Measurements from ENCODE around the gene PDZK1IP1.

Gene PDZK1IP1

GRCh38 chr1:47198214-47198613 lies 8.4 kb upstream of the PDZK1IP1 start:
- in situ Hi-C loops (cut with MboI; ENCODE audit: low sequenced_read_pairs): loop anchor here (25.0 kb wide), 1 partner anchor 514 kb away; no protein-coding TSS in a partner anchor

GRCh38 chr1:47196622-47197021 lies 6.8 kb upstream of the PDZK1IP1 start:
- in situ Hi-C loops (cut with MboI; ENCODE audit: low sequenced_read_pairs): loop anchor here (25.0 kb wide), 1 partner anchor 516 kb away; no protein-coding TSS in a partner anchor

- in situ Hi-C loops (cut with MboI; ENCODE audit: low sequenced_read_pairs): loop anchor here (25.0 kb wide), 1 partner anchor 516 kb away; no protein-coding TSS in a partner anchor
Measured at GRCh38 chr1:47195981-47196380, 6.1 kb upstream of the PDZK1IP1 start.

- in situ Hi-C loops (cut with MboI; ENCODE audit: low sequenced_read_pairs): loop anchor here (25.0 kb wide), 1 partner anchor 518 kb away; no protein-coding TSS in a partner anchor
Measured at GRCh38 chr1:47194311-47194710, 4.5 kb upstream of the PDZK1IP1 start.

GRCh38 chr1:47193496-47193895 lies 3.7 kb upstream of the PDZK1IP1 start:
- in situ Hi-C loops (cut with MboI; ENCODE audit: low sequenced_read_pairs): loop anchor here (25.0 kb wide), 1 partner anchor 519 kb away; no protein-coding TSS in a partner anchor

GRCh38 chr1:47192458-47193384 lies 2.9 kb upstream of the PDZK1IP1 start:
- in situ Hi-C loops (cut with MboI; ENCODE audit: low sequenced_read_pairs): loop anchor here (25.0 kb wide), 1 partner anchor 520 kb away; no protein-coding TSS in a partner anchor

GRCh38 chr1:47191940-47192457 lies 2.2 kb upstream of the PDZK1IP1 start:
- in situ Hi-C loops (cut with MboI; ENCODE audit: low sequenced_read_pairs): loop anchor here (25.0 kb wide), 1 partner anchor 520 kb away; no protein-coding TSS in a partner anchor

GRCh38 chr1:47190857-47191256 lies 1.0 kb upstream of the PDZK1IP1 start:
- in situ Hi-C loops (cut with MboI; ENCODE audit: low sequenced_read_pairs): loop anchor here (25.0 kb wide), 1 partner anchor 521 kb away; no protein-coding TSS in a partner anchor

- in situ Hi-C loops (cut with MboI; ENCODE audit: low sequenced_read_pairs): loop anchor here (25.0 kb wide), 1 partner anchor 522 kb away; no protein-coding TSS in a partner anchor
Measured at GRCh38 chr1:47190509-47190855, 646 bp upstream of the PDZK1IP1 start.

GRCh38 chr1:47188791-47189785 lies 748 bp downstream of the PDZK1IP1 start:
- in situ Hi-C loops (cut with MboI; ENCODE audit: low sequenced_read_pairs): loop anchor here (25.0 kb wide), 1 partner anchor 523 kb away; no protein-coding TSS in a partner anchor

GRCh38 chr1:47187926-47188250 lies 1.9 kb downstream of the PDZK1IP1 start:
- in situ Hi-C loops (cut with MboI; ENCODE audit: low sequenced_read_pairs): loop anchor here (25.0 kb wide), 1 partner anchor 524 kb away; no protein-coding TSS in a partner anchor

GRCh38 chr1:47187231-47187925 lies 2.5 kb downstream of the PDZK1IP1 start:
- in situ Hi-C loops (cut with MboI; ENCODE audit: low sequenced_read_pairs): loop anchor here (25.0 kb wide), 1 partner anchor 525 kb away; no protein-coding TSS in a partner anchor

- in situ Hi-C loops (cut with MboI; ENCODE audit: low sequenced_read_pairs): loop anchor here (25.0 kb wide), 1 partner anchor 526 kb away; no protein-coding TSS in a partner anchor
Measured at GRCh38 chr1:47186267-47187185, 3.3 kb downstream of the PDZK1IP1 start.

GRCh38 chr1:47184822-47185677 lies 4.8 kb downstream of the PDZK1IP1 start:
- in situ Hi-C loops (cut with MboI; ENCODE audit: low sequenced_read_pairs): loop anchor here (25.0 kb wide), 1 partner anchor 527 kb away; no protein-coding TSS in a partner anchor

- in situ Hi-C loops (cut with MboI; ENCODE audit: low sequenced_read_pairs): loop anchor here (25.0 kb wide), 1 partner anchor 528 kb away; no protein-coding TSS in a partner anchor
Measured at GRCh38 chr1:47184090-47184821, 5.6 kb downstream of the PDZK1IP1 start.

GRCh38 chr1:47183308-47184089 lies 6.3 kb downstream of the PDZK1IP1 start:
- in situ Hi-C loops (cut with MboI; ENCODE audit: low sequenced_read_pairs): loop anchor here (25.0 kb wide), 1 partner anchor 529 kb away; no protein-coding TSS in a partner anchor
